Panc1 (cell line): ENCODE measurements around the gene GRIK1. TPM values are rescaled to one million over a fixed set of nuclear protein-coding genes. Genes with fewer than 3 reads are reported as not detected.

Experiments used
- ATAC-seq: fragments of 200-7000 bp; cut with Tn5 transposase; 2 replicates; pipeline ENCODE4 v1.9.1; 2020; ENCODE audit warnings: mild to moderate bottlenecking, moderate library complexity
- BruUV-seq: library from RNA; stranded (reverse); fragments of 400-500 nt; replicated peaks from 2 replicates; lab custom pipeline; 2021; lab: Mats Ljungman, UMichigan
- CTCF ChIA-PET: fragments of 300-600 bp; sonication (Branson Sonifier 250); formaldehyde crosslinking; loops from one replicate; lab custom pipeline; 2022; ENCODE audit warnings: antibody characterized with exemption; lab: Charles Lee
- POLR2A ChIA-PET: fragments of 300-600 bp; sonication (Branson Sonifier 250); formaldehyde crosslinking; loops from one replicate; lab custom pipeline; 2022; ENCODE audit warnings: antibody characterized with exemption; lab: Charles Lee
- DNase-seq: peaks from one replicate; pipeline ENCODE4 v3.0.0-alpha.2; 2010; ENCODE audit warnings: low read depth, low spot score
- H3K27ac ChIP-seq: 2 replicates; pipeline ENCODE4 v1.5.1; 2011; ENCODE audit warnings: mild to moderate bottlenecking, low read length, inconsistent platforms
- H3K27me3 ChIP-seq: fragments of 200-500 bp; sonication (Bioruptor generic); 2 replicates; pipeline ENCODE4 v1.6.0; 2014; ENCODE audit warnings: low read length, inconsistent platforms; ENCODE audit not compliant: control insufficient read depth, insufficient read depth
- H3K36me3 ChIP-seq: fragments of 200-500 bp; sonication (Bioruptor generic); 2 replicates; pipeline ENCODE4 v1.5.1; 2014; ENCODE audit warnings: inconsistent platforms, mild to moderate bottlenecking, low read length, moderate library complexity; ENCODE audit not compliant: control insufficient read depth, insufficient read depth
- H3K4me1 ChIP-seq: 2 replicates; pipeline ENCODE4 v1.5.1; 2011; ENCODE audit warnings: inconsistent platforms, mild to moderate bottlenecking, low read length, moderate library complexity; ENCODE audit not compliant: control insufficient read depth, insufficient read depth
- H3K4me3 ChIP-seq, 2 experiments: 2 replicates each; pipeline ENCODE4 v1.5.1; 2011 to 2012; ENCODE audit warnings: low read depth in 2 of 2, low read length in 2 of 2, mild to moderate bottlenecking in 2 of 2, inconsistent platforms in 1 of 2, moderate library complexity in 1 of 2
- H3K9me3 ChIP-seq: fragments of 200-500 bp; sonication (Bioruptor generic); 2 replicates; pipeline ENCODE4 v1.5.1; 2014; ENCODE audit warnings: low read depth, mild to moderate bottlenecking, inconsistent platforms, low read length, moderate library complexity; ENCODE audit not compliant: control insufficient read depth, insufficient read depth
- CTCF ChIP-seq: fragments of 450-650 bp; IDR thresholded peaks from 2 replicates; pipeline ENCODE4 v1.5.1; 2017; ENCODE audit warnings: mild to moderate bottlenecking
- POLR2AphosphoS5 ChIP-seq: IDR thresholded peaks from 2 replicates; pipeline ENCODE4 v1.6.1; 2012; ENCODE audit warnings: mild to moderate bottlenecking, low read depth, low read length, moderate library complexity
- SIN3A ChIP-seq: IDR thresholded peaks from 2 replicates; pipeline ENCODE4 v1.6.1; 2012; ENCODE audit warnings: low read depth, mild to moderate bottlenecking, low read length, moderate library complexity, borderline replicate concordance; ENCODE audit not compliant: insufficient read depth
- TCF7L2 ChIP-seq: IDR thresholded peaks from 2 replicates; pipeline ENCODE4 v1.6.1; 2011; ENCODE audit warnings: mild to moderate bottlenecking, low read depth, low read length, inconsistent platforms
- in situ Hi-C: cut with HindIII; loops from 2 replicates; pipeline ENCODE4 v1.10.0; 2016; ENCODE audit warnings: low sequenced_read_pairs, low pct_unique_long_range_greater_than_20kb
- intact Hi-C: fragments of 100-400 bp; cut with micrococcal nuclease; formaldehyde crosslinking; loops from one replicate; pipeline ENCODE4 v1.10.0; 2022; ENCODE audit not compliant: unreplicated experiment
- total RNA-seq: library from RNA; stranded (reverse); gene quantifications from one replicate; pipeline ENCODE4 v1.2.1, GENCODE V29; 2021; ENCODE audit not compliant: unreplicated experiment
- TF ChIP-seq, protein P1 (sequence below), 2 experiments: IDR thresholded peaks; 2 replicates each; pipeline ENCODE4 v1.6.1; 2011 to 2012; ENCODE audit warnings: low read depth in 2 of 2, control low read depth in 1 of 2, low read length in 1 of 2, mild to moderate bottlenecking in 1 of 2, moderate library complexity in 1 of 2; ENCODE audit not compliant: insufficient read depth in 1 of 2

GRIK1 gene
- total RNA-seq, 1 experiment from 2014 or later = not detected

DNA sequence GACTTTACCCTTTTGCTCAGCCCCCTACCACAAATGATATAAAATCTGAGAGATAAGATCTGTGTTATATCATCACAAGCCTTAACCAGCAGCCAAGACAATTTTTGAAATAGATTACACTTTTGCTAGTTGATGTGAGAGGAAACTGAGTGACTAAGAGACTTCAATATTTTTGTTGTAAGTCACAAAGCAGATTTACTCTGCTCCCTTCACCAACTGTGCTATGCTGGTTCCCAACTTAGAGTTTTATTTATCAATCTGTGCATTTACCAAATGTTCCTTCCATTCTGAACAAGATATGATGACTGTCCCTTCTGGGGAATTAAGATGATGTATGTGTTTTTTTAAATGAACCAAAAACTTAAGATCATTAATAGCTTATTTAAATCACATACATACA lies 12.1 kb upstream of the GRIK1 start:
- POLR2A ChIA-PET = no interaction called here

DNA sequence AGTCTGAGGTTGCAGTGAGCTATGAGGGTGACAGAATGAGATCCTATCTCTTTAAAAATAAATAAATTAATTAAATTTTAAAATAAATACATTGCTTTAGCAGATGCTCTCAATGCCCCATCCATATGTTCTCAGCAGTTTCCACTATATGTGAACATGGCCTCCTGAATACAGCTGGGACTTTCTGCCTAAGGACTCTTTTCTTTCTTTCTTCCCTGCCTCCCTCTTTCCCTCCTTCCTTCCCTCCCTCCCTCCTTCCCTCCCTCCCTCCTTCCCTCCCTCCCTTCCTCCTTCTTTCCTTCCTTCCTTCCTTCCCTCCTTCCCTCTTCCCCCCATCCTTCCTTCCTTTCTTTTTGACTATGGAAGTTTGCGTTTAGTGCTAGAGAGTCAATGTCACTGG lies 10.2 kb upstream of the GRIK1 start:
- Histone ChIP-seq H3K27me3 (no peaks in the 10 kb centered on the region), H3K4me1 (no peaks in the 10 kb centered on the region), H3K27ac (no peak overlapping the region), H3K4me3 (no peak overlapping the region), H3K36me3 (no peaks in the 10 kb centered on the region), H3K9me3 (no peaks in the 10 kb centered on the region)
- ChIA-PET POLR2A (no interaction called here), CTCF (no interaction called here)
- TF ChIP-seq, protein P1, sequence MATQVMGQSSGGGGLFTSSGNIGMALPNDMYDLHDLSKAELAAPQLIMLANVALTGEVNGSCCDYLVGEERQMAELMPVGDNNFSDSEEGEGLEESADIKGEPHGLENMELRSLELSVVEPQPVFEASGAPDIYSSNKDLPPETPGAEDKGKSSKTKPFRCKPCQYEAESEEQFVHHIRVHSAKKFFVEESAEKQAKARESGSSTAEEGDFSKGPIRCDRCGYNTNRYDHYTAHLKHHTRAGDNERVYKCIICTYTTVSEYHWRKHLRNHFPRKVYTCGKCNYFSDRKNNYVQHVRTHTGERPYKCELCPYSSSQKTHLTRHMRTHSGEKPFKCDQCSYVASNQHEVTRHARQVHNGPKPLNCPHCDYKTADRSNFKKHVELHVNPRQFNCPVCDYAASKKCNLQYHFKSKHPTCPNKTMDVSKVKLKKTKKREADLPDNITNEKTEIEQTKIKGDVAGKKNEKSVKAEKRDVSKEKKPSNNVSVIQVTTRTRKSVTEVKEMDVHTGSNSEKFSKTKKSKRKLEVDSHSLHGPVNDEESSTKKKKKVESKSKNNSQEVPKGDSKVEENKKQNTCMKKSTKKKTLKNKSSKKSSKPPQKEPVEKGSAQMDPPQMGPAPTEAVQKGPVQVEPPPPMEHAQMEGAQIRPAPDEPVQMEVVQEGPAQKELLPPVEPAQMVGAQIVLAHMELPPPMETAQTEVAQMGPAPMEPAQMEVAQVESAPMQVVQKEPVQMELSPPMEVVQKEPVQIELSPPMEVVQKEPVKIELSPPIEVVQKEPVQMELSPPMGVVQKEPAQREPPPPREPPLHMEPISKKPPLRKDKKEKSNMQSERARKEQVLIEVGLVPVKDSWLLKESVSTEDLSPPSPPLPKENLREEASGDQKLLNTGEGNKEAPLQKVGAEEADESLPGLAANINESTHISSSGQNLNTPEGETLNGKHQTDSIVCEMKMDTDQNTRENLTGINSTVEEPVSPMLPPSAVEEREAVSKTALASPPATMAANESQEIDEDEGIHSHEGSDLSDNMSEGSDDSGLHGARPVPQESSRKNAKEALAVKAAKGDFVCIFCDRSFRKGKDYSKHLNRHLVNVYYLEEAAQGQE (IDR thresholded peaks at IDR 0.05; ENCODE audit: insufficient read depth in 1 of 2, low read depth in 2 of 2, low read length in 1 of 2) = no peak
- TF ChIP-seq SIN3A (no peak), POLR2AphosphoS5 (no peak), TCF7L2 (no peak), CTCF (no peak)
- intact Hi-C loops = no loop called here
- in situ Hi-C loops = no loop called here
- BruUV-seq = no TSS peak
- no peak for ATAC-seq
- no peak for DNase-seq

More for the DNA sequence above, 12.1 kb upstream of the GRIK1 start:
- Histone ChIP-seq H3K4me1 (no peaks in the 10 kb centered on the region), H3K27me3 (no peaks in the 10 kb centered on the region), H3K27ac (no peak overlapping the region), H3K9me3 (no peaks in the 10 kb centered on the region), H3K36me3 (no peaks in the 10 kb centered on the region), H3K4me3 (no peak overlapping the region)
- BruUV-seq = no TSS peak
- DNase-seq = no peak
- CTCF ChIA-PET = no interaction called here
- TF ChIP-seq, protein P1 (IDR thresholded peaks at IDR 0.05; ENCODE audit: insufficient read depth in 1 of 2, low read depth in 2 of 2, low read length in 1 of 2) = no peak
- TF ChIP-seq CTCF (no peak), POLR2AphosphoS5 (no peak), SIN3A (no peak), TCF7L2 (no peak)
- ATAC-seq = no peak
- in situ Hi-C loops (no loop called here), intact Hi-C loops (no loop called here)
